ENCODE measurements around the gene MT1A.

Gene MT1A

DNA sequence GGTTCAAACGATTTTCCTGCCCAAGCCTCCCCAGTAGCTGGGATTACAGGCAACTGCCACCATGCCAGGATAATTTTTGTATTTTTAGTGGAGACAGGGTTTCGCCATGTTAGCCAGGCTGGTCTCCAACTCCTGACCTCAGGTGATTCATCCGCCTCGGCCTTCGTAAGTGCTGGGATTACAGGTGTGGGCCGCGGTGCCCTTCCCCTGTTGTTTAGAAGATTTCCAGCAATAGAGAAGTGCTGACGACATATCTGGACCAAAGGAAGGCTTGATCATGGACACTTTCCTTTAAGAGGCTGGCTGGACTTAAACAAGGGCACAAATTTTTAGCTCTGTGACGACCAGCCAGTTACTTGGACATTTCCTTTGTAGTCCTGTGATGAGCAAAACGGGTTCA, 7.3 kb upstream of the MT1A start:
- DNase-seq (ENCODE audit: low read depth) = no peak

DNA sequence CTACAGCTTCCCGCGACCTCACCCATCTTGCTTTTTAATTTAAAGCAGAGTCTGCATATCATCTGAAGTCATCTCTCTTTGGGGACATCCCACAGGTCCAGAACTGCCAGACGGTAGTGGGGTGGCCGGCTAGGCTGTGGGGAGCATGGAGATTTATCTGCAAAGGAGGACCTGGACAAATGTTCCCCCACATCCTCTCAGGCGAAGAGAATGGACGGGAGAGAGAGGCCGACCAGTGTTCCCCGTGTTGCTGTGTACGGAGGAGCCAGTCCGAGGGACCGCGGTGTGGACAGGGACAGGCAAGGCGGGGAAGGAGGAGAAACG, 6.7 kb upstream of the MT1A start:
- DNase-seq (ENCODE audit: low read depth) = no peak

DNA sequence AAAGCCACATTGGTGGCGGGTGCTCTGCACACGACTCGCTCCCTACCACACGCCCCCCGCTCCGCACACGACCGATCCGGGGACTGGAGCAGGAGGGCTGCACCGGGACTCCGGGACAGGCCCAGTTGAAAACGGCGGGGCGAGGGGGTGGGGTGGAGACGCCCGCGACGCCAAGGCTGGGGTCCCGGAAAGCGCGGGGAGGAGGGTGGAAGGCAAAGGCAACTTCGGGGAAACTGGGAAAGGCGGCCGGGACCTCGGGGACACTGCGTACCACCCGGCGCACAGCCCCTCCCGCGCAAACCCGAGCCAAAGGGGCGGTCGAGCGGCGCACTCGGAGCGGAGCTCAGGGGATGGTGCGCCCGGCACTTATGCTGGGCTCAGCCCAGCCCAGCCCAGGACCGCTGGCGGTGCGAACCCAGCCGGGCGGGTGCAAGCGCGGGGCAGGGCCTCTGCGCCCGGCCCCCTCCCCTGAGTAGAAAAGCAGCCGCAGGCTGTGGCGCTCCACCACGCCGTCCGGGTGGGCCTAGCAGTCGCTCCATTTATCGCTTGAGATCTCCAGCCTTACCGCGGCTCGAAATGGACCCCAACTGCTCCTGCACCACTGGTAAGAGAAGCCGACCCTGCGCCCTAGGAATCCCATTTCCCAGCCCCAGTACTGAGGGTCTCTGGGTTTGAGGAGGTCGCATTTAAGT, 6.2 kb upstream of the MT1A start, which contains the start of gene MT1M:
TSS of gene MT1M (plus strand) at position 504 of the 692 bp plus-strand sequence. CDS start at position 577, 73 bp downstream.
- no peak for DNase-seq (ENCODE audit: low read depth)

DNA sequence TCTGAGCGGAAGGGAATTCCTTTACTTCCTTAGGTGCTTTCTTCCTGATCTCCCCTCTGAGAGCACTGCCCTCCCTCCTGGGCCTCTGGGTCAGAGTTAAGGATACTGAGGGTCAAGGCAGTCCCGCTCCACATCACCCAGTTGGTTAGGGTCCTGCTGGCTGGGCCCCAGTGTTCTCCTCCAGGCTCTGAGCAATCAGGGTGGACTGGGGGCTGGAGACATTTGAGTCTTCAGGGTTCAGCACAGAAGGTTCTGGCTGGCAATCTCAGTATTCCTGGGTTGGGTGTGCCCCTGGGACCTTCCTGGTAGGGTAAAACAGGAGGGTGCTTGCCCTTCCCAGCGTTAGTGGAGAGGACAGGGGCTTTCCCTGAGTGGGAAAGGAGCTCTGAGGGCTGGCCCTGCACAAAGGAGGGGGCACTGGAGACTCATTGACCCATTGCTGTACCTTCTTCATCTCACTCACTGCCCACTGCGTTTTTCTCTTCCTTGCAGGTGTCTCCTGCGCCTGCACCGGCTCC, 5.6 kb upstream of the MT1A start:
- no peak for DNase-seq (ENCODE audit: low read depth)

DNA sequence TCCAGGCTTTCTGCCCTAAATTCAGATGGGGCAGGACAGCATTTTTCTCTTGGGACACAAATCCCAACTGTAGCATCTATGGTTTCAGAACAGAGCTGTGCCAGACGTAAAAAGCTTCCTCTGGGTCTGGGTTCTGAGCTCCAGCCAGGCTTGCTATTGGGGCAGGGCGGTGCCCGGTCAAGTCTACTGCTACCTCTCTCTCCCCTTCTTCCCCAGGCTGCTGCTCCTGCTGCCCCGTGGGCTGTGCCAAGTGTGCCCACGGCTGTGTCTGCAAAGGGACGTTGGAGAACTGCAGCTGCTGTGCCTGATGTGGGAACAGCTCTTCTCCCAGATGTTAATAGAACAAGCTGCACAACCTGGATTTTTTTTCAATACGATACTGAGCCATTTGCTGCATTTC, 4.9 kb upstream of the MT1A start:
- DNase-seq (ENCODE audit: low read depth) = no peak

DNA sequence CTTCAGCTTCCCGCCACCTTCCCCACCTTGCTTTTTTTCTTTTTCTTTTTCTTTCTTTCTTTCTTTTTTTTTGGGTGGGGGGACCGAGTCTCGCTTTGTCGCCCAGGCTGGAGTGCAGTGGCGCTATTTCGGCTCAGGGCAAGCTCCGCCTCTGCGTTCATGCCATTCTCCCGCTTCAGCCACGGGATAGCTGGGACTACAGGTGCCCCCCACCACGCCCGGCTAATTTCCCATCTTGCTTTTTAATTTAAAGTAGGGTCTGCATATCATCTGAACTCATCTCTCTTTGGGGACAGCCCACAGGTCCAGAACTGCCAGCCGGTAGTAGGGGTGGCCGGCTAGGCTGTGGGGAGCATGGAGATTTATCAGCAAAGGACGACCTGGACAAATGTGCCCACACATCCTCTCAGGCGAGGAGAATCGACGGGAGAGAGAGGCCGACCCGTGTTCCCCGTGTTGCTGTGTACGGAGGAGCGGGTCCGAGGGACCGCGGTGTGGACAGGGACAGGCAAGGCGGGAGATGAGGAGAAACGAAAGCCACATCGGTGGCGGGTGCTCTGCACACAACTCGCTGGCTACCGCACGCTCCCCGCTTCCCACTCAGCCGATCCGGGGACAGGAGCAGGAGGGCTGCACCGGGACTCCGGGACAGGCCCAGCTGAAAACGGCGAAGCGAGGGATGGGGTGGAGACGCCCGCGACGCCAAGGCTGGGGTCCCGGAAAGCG, 3.6 kb upstream of the MT1A start:
- no peak for DNase-seq (ENCODE audit: low read depth)

DNA sequence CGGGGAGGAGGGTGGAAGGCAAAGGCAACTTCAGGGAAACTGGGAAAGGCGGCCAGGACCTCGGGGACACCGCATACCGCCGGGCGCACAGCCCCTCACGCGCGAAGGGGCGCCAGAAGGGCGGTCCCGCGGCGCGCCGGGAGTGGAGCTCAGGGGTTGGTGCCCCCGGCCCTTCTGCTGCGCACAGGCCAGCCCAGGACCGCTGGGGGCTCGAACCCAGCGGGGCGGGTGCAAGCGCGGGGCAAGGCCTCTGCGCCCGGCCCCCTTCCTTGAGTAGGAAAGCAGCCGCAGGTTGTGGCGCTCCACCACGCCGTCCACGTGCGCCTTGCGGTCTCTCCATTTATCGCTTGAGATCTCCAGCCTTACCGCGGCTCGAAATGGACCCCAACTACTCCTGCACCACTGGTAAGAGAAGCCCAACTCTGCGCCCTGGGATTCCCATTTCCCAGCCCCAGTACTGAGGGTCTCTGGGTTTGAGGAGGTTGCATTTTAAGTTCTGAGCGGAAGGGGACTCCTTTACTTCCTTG, 3.0 kb upstream of the MT1A start:
- no peak for DNase-seq (ENCODE audit: low read depth)

DNA sequence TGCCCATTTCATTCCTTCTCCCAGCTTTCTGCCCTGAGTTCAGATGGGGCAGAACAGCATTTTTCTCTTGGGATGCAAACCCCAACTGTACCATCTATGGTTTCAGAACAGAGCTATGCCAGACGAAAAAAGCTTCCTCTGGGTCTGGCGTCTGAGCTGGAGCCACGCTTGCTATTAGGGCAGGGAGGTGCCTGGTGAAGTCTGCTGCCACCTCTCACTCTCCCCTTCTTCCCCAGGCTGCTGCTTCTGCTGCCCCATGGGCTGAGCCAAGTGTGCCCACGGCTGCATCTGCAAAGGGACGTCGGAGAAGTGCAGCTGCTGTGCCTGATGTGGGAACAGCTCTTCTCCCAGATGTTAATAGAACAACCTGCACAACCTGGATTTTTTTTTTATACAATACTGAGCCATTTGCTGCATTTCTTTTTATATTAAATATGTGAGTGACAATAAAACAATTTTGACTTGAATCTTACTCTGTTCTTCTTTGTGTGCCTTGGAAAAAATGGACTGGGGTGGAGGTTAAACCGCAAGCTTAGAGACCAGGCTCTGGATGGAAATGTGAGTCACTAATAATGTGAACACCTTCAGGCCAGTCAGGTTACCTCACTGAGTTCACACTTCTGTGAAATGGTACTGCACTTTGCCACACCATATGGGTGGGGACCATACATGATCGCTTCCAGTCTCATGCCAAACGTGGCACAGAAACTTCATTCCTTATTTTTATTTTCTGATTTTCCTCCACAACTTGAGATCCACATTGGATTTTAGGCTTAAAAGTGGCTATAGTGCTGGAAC, 1.7 kb upstream of the MT1A start:
- no peak for DNase-seq (ENCODE audit: low read depth)

DNA sequence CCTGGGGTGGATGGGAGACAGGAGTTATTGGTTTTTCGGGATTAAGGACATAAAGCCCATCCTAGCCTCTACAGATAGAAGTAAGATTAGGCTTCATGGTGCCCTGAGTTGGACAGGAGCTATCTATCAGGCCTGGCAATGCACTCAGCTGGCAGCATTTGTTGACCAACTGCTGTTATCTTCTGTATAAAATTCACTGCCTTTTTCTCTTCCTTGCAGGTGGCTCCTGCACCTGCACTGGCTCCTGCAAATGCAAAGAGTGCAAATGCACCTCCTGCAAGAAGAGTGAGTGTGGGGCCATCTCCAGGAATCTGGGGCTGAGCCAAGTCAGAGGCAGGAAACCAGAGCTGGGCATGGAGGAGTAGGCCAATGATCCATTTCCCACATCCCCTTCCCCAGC, 579 bp downstream of the MT1A start:
- no peak for DNase-seq (ENCODE audit: low read depth)

DNA sequence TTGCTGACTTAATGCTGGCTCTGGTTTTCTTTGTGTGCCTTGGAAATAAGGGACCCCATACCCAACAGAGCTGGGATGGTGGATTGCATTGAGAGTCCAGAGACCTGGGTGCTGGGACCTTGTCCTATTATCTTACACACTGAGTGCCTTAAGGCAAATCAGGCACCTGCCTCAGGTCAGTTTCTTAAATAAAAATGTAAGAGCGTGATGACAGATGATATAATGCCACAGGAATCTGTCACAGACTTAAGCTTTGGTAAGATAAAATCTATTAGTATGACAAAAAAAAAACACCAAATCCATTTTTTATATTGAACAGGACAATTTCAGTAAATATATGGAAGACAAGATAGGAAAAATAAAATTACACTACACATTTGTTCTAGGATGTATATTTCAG, 1.6 kb downstream of the MT1A start:
- DNase-seq (ENCODE audit: low read depth) = no peak

DNA sequence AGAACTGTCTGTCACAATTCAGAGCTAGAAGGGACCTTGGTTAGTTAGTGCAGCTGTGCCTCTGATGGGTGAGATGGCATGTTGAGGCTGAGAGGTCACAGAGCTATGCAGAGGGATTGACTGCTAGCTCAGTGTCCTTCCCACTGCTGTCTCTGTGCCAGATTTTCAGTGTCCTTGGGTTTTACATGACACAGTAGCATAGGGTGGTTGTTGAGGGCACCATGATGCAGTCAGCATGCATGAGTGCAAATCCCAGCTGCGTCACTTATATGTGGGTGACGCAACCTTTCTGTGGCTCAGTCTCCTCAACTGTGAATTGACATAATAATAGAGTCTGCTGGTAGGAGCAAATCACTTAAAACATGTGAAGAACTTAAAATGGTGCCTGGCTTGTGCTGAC, 2.7 kb downstream of the MT1A start:
- no peak for DNase-seq (ENCODE audit: low read depth)

DNA sequence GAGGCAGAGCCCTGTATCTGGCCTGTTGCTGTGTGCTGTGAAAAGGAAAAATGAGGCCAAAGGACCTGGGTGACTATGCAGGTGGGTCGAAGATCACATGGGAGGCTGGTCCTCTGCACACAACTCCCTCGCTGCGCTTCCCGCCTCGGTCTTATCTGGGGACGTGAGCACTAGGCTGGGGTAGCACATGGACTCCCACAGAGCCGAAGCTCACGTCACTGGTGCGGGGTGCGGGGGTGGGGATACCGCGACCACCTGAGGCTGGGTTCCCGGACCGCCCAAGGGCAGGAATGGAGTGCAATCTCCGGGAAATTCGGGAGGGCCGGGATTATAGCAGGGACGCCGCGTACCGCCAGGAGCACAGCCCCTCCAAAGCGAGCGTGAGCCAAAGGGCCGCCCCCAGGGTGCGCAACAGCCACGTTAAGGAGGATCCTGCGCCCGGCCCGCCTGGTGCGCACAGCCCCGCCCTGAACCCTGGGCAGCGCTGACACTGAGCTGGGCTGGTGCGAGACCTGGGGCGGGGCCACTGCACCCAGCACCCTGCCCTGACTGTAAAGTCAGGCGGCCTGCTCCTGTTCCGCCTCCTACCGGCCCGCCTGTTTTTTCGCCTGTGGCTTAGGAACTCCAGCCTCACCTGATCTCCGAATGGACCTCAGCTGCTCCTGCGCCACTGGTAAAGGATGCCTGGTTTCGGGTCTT, 4.8 kb downstream of the MT1A start:
- DNase-seq (ENCODE audit: low read depth) = no peak

DNA sequence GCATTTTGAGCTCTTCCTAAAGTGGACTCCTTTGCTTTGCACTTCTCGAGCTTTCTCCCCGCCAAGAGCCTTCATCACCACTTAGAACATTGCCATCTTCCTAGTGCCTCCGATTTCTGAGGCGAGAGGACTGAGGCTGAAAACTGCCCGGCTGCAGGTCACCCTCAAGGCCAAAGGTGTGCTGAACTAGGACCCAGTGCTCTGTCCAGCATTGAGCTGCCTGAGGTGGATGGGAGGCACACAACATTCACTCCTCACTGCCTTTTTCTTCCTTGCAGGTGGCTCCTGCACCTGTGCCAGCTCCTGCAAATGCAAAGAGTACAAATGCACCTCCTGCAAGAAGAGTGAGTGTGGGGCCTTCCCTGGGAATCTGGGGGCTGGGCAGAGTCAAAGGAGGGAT, 5.4 kb downstream of the MT1A start:
- DNase-seq (ENCODE audit: low read depth) = no peak

DNA sequence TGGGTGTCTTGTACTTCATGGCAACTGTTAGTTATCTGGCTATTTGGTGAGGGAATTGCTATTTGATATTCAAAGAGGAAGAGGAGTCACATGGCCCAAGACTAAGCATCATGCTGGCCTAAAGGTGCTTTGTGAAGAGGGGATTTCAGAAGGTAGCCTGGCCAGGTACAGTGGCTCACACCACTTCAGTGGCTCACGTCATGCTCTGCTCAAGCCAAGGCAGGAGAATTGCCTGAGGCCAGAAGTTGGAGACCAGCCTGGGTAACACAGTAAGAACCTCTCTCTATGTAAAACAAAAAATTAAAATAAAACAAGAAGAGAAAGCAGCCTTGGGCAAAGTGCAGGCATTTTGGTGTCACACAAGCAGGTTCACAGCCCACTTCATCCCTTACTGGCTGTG, 6.8 kb downstream of the MT1A start:
- no peak for DNase-seq (ENCODE audit: low read depth)

DNA sequence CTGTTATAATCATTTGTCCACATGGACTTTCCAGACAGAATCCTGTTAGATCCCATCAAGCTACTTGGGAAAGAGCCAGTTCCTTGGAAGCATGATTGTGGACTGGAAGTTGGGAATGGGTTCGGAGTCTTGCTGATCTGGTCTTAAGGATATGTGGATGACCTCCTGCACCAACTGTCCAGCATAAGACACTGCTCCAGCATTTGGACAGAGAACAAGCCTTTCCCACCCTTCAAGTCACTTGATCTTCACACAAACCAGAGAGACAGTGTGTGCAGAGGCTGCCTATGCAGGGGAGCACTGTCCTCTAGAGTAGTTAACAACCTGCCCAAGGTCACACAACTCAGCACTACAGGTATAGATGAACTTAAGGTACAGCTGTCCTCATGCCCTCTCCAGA, 7.4 kb downstream of the MT1A start:
- DNase-seq (ENCODE audit: low read depth) = no peak

DNA sequence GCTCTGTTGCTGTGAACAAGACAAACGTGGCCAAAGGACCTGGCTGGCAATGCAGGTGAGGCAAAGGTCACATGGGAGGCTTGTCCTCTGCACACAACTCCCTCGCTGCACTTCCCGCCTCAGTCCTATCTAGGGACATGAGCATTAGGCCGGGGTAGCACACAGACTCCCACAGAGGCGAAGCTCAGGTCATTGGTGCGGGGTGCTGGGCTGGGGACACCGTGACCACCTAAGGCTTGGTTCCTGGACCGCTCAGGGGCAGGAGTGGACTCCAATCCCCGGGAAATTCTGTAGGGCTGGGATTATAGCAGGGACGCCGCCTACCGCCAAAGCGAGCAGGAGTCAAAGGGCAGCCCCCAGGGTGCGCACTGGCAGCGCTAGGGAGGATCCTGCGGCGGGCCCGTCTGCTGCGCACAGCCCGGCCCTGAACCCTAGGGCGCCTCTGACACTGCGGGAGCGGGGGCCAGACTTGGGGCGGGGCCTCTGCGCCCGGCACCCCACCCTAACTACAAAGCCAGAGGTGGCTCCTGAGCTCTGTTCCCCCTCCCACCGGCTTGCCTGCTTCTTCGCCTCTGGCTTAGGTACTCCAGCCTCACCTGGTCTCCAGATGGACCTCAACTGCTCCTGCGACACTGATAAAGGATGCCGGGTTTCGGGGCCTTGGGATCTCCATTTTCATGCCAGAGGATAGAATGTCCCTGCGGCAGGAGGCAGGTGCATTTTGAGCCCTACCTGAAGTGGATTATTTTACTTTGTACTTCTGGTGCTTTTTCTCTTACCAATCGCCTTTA, 9.4 kb downstream of the MT1A start:
- no peak for DNase-seq (ENCODE audit: low read depth)

DNA sequence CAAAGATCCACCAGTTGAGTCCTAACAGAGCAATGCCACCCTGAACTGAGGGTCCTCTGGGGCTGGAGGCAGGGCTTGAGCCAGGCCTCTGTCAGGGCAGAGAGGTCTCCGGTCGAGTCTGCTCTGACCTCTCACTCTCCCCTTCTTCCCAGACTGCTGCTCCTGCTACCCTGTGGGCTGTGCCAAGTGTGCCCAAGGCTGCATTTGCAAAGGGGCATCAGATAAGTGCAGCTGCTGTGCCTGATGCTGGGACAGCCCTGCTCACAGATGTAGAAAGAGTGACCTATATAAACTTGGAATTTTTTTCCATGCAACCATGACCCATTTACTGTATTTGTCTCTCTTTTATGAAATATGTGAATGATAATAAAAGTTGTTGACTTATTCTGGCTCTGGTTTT, 10.8 kb downstream of the MT1A start:
- DNase-seq (ENCODE audit: low read depth) = no peak

DNA sequence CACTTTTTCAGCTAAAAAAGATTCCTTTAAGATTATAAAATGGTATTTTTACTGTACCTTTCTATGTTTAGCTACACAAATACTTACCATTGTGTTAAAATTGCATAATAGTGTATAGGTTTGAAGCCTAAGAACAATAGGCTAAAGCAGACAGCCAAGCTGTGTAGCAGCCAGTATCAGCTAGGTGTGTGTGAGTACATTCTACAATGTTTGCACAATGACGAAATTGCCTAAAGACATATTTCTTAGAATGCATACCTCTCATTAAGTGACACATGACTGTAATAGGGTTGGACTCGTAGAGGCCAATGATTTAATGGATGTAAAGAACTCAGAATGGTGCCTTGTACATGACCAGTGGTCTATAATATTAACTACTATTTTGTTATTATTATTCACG, 11.4 kb downstream of the MT1A start:
- DNase-seq (ENCODE audit: low read depth) = no peak

DNA sequence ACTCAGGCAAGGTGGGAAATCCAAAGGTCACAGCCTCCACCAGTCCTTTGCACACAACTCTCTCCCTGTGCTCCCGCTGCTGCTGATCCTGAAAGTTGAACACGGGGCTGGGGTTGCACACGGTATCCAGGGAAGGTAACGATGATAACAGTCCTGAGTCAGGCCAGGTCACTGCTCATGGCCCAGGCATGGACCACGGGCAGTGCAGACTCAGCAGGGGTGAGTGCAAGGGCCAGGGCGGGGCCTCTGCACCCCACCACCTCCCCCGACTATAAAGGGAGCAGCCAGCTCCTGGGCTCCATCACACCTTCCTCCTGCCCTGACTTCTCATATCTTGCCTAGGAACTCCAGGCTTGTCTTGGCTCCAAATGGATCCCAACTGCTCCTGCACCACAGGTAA, 13.1 kb downstream of the MT1A start, which contains the start of gene MT1B:
TSS of gene MT1B (plus strand) at position 301 of the 400 bp plus-strand sequence. CDS start at position 369, 68 bp downstream.
- no peak for DNase-seq (ENCODE audit: low read depth)

DNA sequence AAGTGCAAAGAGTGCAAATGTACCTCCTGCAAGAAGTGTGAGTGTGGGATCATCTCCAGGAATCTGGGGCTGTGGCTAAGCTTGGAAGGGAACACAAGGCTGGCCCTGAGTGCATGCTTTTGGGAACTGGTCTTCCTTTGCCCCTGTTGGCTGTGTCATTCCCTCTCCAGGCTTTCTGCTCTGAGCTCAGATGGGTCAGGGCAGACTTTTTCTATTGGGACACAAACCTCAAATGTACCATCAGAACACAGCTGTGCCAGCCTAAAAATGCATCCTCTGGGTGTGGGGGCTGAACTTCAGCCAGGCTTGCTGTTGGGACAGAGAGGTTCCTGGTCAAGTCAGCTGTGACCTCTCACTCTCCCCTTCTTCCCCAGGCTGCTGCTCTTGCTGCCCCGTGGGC, 14.1 kb downstream of the MT1A start:
- DNase-seq (ENCODE audit: low read depth) = no peak

DNA sequence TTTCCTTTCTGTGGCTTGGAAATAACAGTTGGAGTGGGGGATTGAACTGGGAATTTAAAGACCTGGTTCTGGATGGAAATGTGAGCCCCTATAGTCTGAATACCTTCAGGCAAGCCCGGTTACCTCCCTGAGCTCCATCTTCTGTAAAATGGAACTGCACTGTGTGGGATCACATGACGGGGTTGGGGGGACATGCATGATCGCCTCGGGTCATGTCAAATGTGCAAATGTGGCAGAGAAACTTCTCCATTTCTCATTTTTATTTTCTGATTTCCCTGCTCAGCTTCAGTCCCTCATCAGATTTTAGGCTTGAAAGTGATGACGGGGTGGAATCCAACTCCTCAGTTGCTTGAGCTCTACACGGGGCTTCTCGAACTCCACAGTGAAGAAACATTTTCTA, 14.8 kb downstream of the MT1A start:
- DNase-seq (ENCODE audit: low read depth) = no peak
